Keratinocyte (primary cell): ENCODE measurements around the gene MTMR2.

ENCODE experiments used
- CTCF ChIP-seq, 3 experiments: IDR thresholded peaks in 1 of 3; conservative IDR thresholded peaks in 1 of 3; optimal IDR thresholded peaks in 1 of 3; 2 replicates in 2 of 3; 3 replicates in 1 of 3; pipeline versions ENCODE3 to v1.5.1; 2011; ENCODE audit warnings: low read length in 3 of 3, mild to moderate bottlenecking in 3 of 3, moderate library complexity in 2 of 3, control low read depth in 1 of 3, inconsistent platforms in 1 of 3; ENCODE audit not compliant: insufficient read depth in 2 of 3; ENCODE audit errors: extremely low read depth in 1 of 3
- EZH2 ChIP-seq: IDR thresholded peaks from one replicate; pipeline ENCODE4 v1.6.1; 2012; ENCODE audit warnings: inconsistent platforms, mild to moderate bottlenecking, low read length, moderate library complexity

- TF ChIP-seq CTCF (optimal IDR thresholded peaks at IDR 0.05 in 1 of 3, IDR thresholded peaks at IDR 0.05 in 1 of 3, conservative IDR thresholded peaks at IDR 0.05 in 1 of 3; ENCODE audit: extremely low read depth in 1 of 3, insufficient read depth in 2 of 3, low read length in 3 of 3) (no peak), EZH2 (no peak)
These were observed 134.3 kb downstream of the MTMR2 start, which contains the start of gene FAM76B for GRCh38 chr11:95789506-95790122.
